IPS-15b (cell line): ENCODE results near the gene HMCES.
"Not testable (repeated sequence)": the region's sequence is repeated elsewhere in the genome, so short reads cannot be mapped to it uniquely, and the experiment has no call there.

ENCODE experiments used
- H3K27me3 ChIP-seq: one replicate; pipeline ENCODE4 v1.6.1; 2013; ENCODE audit warnings: low read length; ENCODE audit not compliant: control insufficient read depth, insufficient read depth
- H3K36me3 ChIP-seq: one replicate; pipeline ENCODE4 v1.6.1; 2013; ENCODE audit warnings: low read length; ENCODE audit not compliant: control insufficient read depth, insufficient read depth
- H3K4me1 ChIP-seq: one replicate; pipeline ENCODE4 v1.6.1; 2013; ENCODE audit warnings: mild to moderate bottlenecking, low read length; ENCODE audit not compliant: control insufficient read depth, insufficient read depth
- H3K4me3 ChIP-seq: one replicate; pipeline ENCODE4 v1.5.1; 2013; ENCODE audit warnings: low read depth, low read length
- H3K9ac ChIP-seq: one replicate; pipeline ENCODE4 v1.6.1; 2013; ENCODE audit warnings: low read depth, mild to moderate bottlenecking, low read length
- H3K9me3 ChIP-seq: one replicate; pipeline ENCODE4 v1.6.1; 2013; ENCODE audit warnings: mild to moderate bottlenecking, low read length; ENCODE audit not compliant: control insufficient read depth, insufficient read depth

The HMCES gene

GRCh38 chr3:129260606-129261005 is 18.1 kb upstream of the HMCES start:
- Histone ChIP-seq H3K4me1 (no peaks in the 10 kb centered on the region), H3K9me3 (no peaks in the 10 kb centered on the region), H3K9ac (no peak overlapping the region), H3K4me3 (no peak overlapping the region), H3K27me3 (no peaks in the 10 kb centered on the region), H3K36me3 (peaks cover 67% of the 10 kb centered on the region)

- no peak overlapping the region for H3K9ac ChIP-seq
- H3K36me3 ChIP-seq = peaks cover 67% of the 10 kb centered on the region
- no peaks in the 10 kb centered on the region for H3K27me3 ChIP-seq
- no peak overlapping the region for H3K4me3 ChIP-seq
- no peaks in the 10 kb centered on the region for H3K4me1 ChIP-seq
- no peaks in the 10 kb centered on the region for H3K9me3 ChIP-seq
Observed at GRCh38 chr3:129261894-129262293, 16.8 kb upstream of the HMCES start.

GRCh38 chr3:129263161-129263910 is 15.3 kb upstream of the HMCES start:
- no peaks in the 10 kb centered on the region for H3K9me3 ChIP-seq
- H3K27me3 ChIP-seq = no peaks in the 10 kb centered on the region
- no peak overlapping the region for H3K9ac ChIP-seq
- H3K36me3 ChIP-seq = peaks cover 61% of the 10 kb centered on the region
- H3K4me1 ChIP-seq = no peaks in the 10 kb centered on the region
- H3K4me3 ChIP-seq = no peak overlapping the region

GRCh38 chr3:129264994-129265393 is 13.7 kb upstream of the HMCES start:
- not testable (repeated sequence) for H3K4me1 ChIP-seq, H3K9me3 ChIP-seq, H3K27me3 ChIP-seq, H3K4me3 ChIP-seq, H3K9ac ChIP-seq
- peaks cover 71% of the 10 kb centered on the region for H3K36me3 ChIP-seq

- Histone ChIP-seq H3K27me3 (no peaks in the 10 kb centered on the region), H3K36me3 (peaks cover 57% of the 10 kb centered on the region), H3K9ac (no peak overlapping the region), H3K9me3 (no peaks in the 10 kb centered on the region), H3K4me3 (no peak overlapping the region), H3K4me1 (no peaks in the 10 kb centered on the region)
Observed at GRCh38 chr3:129266651-129267050, 12.0 kb upstream of the HMCES start.

- Histone ChIP-seq H3K27me3 (no peaks in the 10 kb centered on the region), H3K36me3 (peaks cover 51% of the 10 kb centered on the region), H3K9me3 (no peaks in the 10 kb centered on the region), H3K9ac (no peak overlapping the region), H3K4me1 (no peaks in the 10 kb centered on the region), H3K4me3 (no peak overlapping the region)
Observed at GRCh38 chr3:129268396-129268795, 10.3 kb upstream of the HMCES start.

GRCh38 chr3:129271674-129272073 is 7.0 kb upstream of the HMCES start:
- peaks cover 62% of the 10 kb centered on the region for H3K36me3 ChIP-seq
- no peak overlapping the region for H3K9ac ChIP-seq
- no peak overlapping the region for H3K4me3 ChIP-seq
- H3K27me3 ChIP-seq = no peaks in the 10 kb centered on the region
- H3K4me1 ChIP-seq = no peaks in the 10 kb centered on the region
- no peaks in the 10 kb centered on the region for H3K9me3 ChIP-seq

GRCh38 chr3:129276385-129276784 is 2.3 kb upstream of the HMCES start:
- Histone ChIP-seq H3K4me3 (no peak overlapping the region), H3K9me3 (no peaks in the 10 kb centered on the region), H3K9ac (no peak overlapping the region), H3K27me3 (no peaks in the 10 kb centered on the region), H3K36me3 (peaks cover 42% of the 10 kb centered on the region), H3K4me1 (peaks cover 7% of the 10 kb centered on the region)

- Histone ChIP-seq H3K4me1 (peaks cover 7% of the 10 kb centered on the region), H3K36me3 (peaks cover 28% of the 10 kb centered on the region)
Observed at GRCh38 chr3:129277829-129278271, 820 bp upstream of the HMCES start.

GRCh38 chr3:129278966-129279906 is 566 bp downstream of the HMCES start:
- H3K9me3 ChIP-seq = no peaks in the 10 kb centered on the region
- H3K4me1 ChIP-seq = peaks cover 7% of the 10 kb centered on the region
- H3K4me3 ChIP-seq = peak overlapping the region; percentile 97
- peak overlapping the region; percentile 79 for H3K9ac ChIP-seq
- peaks cover 23% of the 10 kb centered on the region for H3K36me3 ChIP-seq
- H3K27me3 ChIP-seq = no peaks in the 10 kb centered on the region

More at GRCh38 chr3:129277829-129278271, 820 bp upstream of the HMCES start:
- no peaks in the 10 kb centered on the region for H3K27me3 ChIP-seq
- peak overlapping the region; percentile 94 for H3K9ac ChIP-seq
- H3K4me3 ChIP-seq = peak overlapping the region; percentile 82
- no peaks in the 10 kb centered on the region for H3K9me3 ChIP-seq

GRCh38 chr3:129280183-129280582 is 1.5 kb downstream of the HMCES start:
- Histone ChIP-seq H3K4me3 (peak overlapping the region; percentile 97), H3K4me1 (peaks cover 7% of the 10 kb centered on the region), H3K9ac (peak overlapping the region; percentile 79), H3K9me3 (no peaks in the 10 kb centered on the region), H3K36me3 (peaks cover 13% of the 10 kb centered on the region), H3K27me3 (no peaks in the 10 kb centered on the region)
